ENCODE results near the gene RNASET2. TPM values are rescaled to one million over a fixed set of nuclear protein-coding genes. Genes with fewer than 3 reads are reported as not detected.
A peak's percentile ranks its signal among the peaks of the same experiment; 100 is the strongest.
"Not testable (repeated sequence)": the region's sequence is repeated elsewhere in the genome, so short reads cannot be mapped to it uniquely, and the experiment has no call there.

RNASET2 gene
- total and polyA plus RNA-seq, 3 donors from 2014 or later, result 44.5 to 56.1 (median 50.2) TPM

DNA sequence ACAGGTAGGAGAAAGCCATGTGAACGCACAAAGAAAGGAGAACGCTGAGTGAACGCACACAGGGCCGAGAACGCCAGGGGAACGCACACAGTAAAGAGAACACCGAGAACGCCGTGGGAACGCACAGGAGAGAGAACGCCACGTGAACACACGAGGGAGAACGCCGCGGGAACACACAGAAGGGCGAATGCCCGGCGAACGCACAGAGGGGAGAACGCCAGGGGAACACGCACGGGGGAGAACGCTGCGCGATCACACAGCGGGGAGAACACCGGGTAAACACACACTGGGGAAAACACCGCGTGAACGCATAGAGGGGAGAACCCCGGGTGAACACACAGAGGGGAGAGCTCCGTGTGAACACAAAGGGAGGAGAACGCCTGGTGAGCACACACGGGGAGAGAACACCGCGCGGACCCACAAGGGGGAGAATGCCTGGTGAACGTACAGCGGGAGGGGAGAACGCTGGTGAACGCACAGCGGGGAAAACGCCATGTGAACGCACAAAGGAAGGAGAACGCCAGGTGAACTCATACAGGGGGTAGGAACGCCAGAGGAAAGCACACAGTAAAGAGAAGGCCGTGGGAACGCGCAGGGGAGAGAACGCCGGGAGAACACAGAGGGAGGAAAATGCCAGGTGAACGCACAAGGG lies 55.3 kb downstream of the RNASET2 start:
- no peak for DNase-seq
- 70 to 71% methylated on average over 53 of the region's 53 CpGs for WGBS, 2 donors
- Histone ChIP-seq H3K4me1 (peaks cover 10% of the 10 kb centered on the region), H3K4me3 (peak overlapping the region; percentile 18 to 48), H3K9me3 (no peaks in the 10 kb centered on the region), H3K27ac (no peak overlapping the region), H3K27me3 (no peaks in the 10 kb centered on the region), H3K36me3 (ENCODE audit: low read depth, missing control alignments) (no peaks in the 10 kb centered on the region)
- intact Hi-C loops (cut with DNase I; ENCODE audit: low total_unique reads), result no loop called here
- TF ChIP-seq, protein P1, sequence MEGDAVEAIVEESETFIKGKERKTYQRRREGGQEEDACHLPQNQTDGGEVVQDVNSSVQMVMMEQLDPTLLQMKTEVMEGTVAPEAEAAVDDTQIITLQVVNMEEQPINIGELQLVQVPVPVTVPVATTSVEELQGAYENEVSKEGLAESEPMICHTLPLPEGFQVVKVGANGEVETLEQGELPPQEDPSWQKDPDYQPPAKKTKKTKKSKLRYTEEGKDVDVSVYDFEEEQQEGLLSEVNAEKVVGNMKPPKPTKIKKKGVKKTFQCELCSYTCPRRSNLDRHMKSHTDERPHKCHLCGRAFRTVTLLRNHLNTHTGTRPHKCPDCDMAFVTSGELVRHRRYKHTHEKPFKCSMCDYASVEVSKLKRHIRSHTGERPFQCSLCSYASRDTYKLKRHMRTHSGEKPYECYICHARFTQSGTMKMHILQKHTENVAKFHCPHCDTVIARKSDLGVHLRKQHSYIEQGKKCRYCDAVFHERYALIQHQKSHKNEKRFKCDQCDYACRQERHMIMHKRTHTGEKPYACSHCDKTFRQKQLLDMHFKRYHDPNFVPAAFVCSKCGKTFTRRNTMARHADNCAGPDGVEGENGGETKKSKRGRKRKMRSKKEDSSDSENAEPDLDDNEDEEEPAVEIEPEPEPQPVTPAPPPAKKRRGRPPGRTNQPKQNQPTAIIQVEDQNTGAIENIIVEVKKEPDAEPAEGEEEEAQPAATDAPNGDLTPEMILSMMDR (IDR thresholded peaks at IDR 0.05), result no peak
- no peak for TF ChIP-seq POLR2A (IDR thresholded peaks at IDR 0.05)

DNA sequence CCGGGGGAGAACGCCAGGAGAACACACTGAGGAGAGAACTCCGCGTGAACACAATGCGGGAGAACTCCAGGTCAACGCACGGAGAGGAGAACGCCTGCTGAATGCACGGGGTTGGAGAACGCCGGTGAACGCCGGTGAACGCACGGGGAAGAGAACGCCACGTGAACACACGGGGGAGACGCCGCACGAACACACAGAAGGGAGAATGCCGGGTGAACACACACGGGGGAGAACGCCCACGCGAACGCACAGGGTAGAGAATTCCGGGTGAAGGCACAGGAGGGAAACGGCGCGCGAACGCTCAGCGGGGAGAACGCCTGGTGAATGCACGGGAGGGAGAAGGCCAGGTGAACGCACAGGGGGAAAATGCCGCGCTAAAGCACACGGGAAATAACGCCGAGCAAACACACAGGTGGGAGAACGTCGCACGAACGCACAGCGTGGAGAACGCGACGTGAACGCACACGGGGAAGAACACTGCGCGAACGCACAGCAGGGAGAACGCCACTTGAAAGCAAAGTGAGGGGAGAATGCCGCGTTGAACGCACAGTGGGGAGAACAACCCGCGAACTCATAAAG lies 56.1 kb downstream of the RNASET2 start:
- Histone ChIP-seq H3K27ac (no peak overlapping the region), H3K36me3 (ENCODE audit: low read depth, missing control alignments) (no peaks in the 10 kb centered on the region), H3K27me3 (no peaks in the 10 kb centered on the region), H3K4me3 (peak overlapping the region; percentile 12 to 48), H3K4me1 (peaks cover 10% of the 10 kb centered on the region), H3K9me3 (no peaks in the 10 kb centered on the region)
- 61 to 73% methylated on average over 61 of the region's 61 CpGs for WGBS, 2 donors
- no peak for TF ChIP-seq POLR2A (IDR thresholded peaks at IDR 0.05)
- TF ChIP-seq, protein P1 (IDR thresholded peaks at IDR 0.05), result no peak
- no peak for DNase-seq
- intact Hi-C loops (cut with DNase I; ENCODE audit: low total_unique reads), result no loop called here

DNA sequence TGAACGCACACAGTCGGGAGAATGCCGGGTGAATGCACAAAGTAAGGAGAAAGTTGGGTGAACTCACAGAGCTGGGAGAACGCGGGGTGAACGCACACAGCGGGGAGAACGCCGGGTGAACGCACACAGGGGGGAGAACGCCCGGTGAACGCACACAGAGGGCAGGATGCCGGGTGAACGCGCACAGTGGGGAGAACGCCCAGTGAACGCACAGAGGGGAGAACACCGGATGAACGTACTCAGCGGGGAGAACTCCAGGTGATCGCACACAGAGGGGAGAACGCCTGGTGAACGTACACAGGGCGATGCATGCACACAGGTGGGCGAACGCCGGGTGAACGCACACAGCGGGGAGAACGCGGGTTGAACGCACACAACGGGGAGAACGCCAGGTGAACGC lies 57.4 kb downstream of the RNASET2 start:
- 67 to 85% methylated on average over 36 of the region's 36 CpGs for WGBS, 2 donors

DNA sequence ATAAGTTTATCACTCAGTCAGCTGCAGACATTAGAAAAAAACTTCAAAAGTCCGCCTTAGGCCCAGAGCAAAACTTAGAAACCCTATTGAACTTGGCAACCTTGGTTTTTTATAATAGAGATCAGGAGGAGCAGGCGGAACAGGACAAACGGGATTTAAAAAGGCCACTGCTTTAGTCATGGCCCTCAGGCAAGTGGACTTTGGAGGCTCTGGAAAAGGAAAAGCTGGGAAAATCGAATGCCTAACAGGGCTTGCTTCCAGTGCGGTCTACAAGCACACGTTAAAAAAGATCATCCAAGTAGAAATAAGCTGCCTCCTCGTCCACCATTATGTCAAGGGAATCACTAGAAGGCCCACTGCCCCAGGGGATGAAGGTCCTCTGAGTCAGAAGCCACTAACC lies 61.7 kb downstream of the RNASET2 start:
- H3K4me1 ChIP-seq; intact Hi-C loops (cut with DNase I; ENCODE audit: low total_unique reads); H3K4me3 ChIP-seq; H3K36me3 ChIP-seq (ENCODE audit: low read depth, missing control alignments); H3K9me3 ChIP-seq; DNase-seq; H3K27me3 ChIP-seq; H3K27ac ChIP-seq: not testable (repeated sequence)
- WGBS, 2 donors, result 90 to 92% methylated on average over 7 of the region's 7 CpGs

More for the DNA sequence above, 57.4 kb downstream of the RNASET2 start:
- Histone ChIP-seq H3K4me1 (peaks cover 2% of the 10 kb centered on the region), H3K9me3 (no peaks in the 10 kb centered on the region), H3K36me3 (ENCODE audit: low read depth, missing control alignments) (no peaks in the 10 kb centered on the region), H3K27ac (no peak overlapping the region), H3K27me3 (no peaks in the 10 kb centered on the region), H3K4me3 (peak overlapping the region in 1 of 2 donors; percentile 48)
- TF ChIP-seq, protein P1 (IDR thresholded peaks at IDR 0.05), result no peak
- no peak for TF ChIP-seq POLR2A (IDR thresholded peaks at IDR 0.05)
- no peak for DNase-seq
- intact Hi-C loops (cut with DNase I; ENCODE audit: low total_unique reads), result no loop called here

DNA sequence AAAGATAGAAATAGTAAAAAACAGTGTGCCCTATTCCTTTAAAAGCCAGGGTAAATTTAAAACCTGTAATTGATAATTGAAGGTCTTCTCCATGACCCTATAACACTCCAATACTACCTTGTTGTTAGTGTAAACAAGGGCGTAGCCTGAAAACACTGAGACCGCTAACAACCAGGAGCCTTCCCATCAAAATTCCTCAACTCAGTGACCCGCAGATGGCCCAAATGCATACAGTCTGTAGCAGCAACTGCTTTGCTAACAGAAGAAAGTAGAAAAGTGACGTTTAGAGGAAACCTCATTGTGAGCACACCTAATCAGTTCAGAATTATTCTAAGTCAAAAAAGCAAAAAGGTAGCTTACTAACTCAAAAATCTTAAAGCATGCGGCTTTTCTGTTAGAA lies 63.9 kb downstream of the RNASET2 start:
- DNase-seq; H3K9me3 ChIP-seq; H3K27ac ChIP-seq; H3K4me3 ChIP-seq; H3K4me1 ChIP-seq; H3K36me3 ChIP-seq (ENCODE audit: low read depth, missing control alignments); intact Hi-C loops (cut with DNase I; ENCODE audit: low total_unique reads); H3K27me3 ChIP-seq: not testable (repeated sequence)
- 68 to 75% methylated on average over 5 of the region's 5 CpGs for WGBS, 2 donors

DNA sequence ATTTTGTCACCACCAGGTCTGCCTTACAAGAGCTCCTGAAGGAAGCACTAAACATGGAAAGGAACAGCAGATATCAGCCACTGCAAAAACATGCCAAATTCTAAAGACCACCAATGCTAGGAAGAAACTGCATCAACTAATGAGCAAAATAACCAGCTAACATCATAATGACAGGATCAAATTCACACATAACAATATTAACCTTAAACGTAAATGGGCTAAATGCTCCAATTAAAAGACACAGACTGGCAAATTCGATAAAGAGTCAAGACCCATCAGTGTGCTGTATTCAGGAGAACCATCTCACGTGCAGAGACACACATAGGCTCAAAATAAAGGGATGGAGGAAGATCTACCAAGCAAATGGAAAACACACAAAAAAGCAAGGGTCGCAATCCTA lies 69.6 kb downstream of the RNASET2 start:
- not testable (repeated sequence) for H3K4me3 ChIP-seq

DNA sequence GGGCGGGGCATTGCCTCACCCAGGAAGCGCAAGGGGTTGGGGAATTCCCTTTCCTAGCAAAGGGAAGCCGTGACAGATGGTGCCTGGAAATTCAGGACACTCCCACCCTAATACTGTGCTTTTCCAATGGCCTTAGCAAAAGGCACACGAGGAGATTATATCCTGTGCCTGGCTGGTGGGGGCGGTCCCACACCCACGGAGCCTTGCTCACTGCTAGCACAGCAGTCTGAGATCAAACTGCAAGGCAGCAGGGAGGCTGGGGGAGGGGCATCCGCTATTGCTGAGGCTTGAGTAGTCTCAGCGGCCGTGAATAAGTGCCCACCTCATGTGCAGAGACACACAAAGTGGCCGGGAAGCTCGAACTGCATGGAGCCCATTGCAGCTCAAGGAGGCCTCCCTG lies 71.4 kb downstream of the RNASET2 start:
- H3K4me3 ChIP-seq; H3K4me1 ChIP-seq; H3K27me3 ChIP-seq; H3K36me3 ChIP-seq (ENCODE audit: low read depth, missing control alignments); H3K27ac ChIP-seq; H3K9me3 ChIP-seq; DNase-seq; intact Hi-C loops (cut with DNase I; ENCODE audit: low total_unique reads): not testable (repeated sequence)
- WGBS, 2 donors, result 69 to 87% methylated on average over 3 to 11 of the region's 11 CpGs

More for the DNA sequence above, 69.6 kb downstream of the RNASET2 start:
- H3K27ac ChIP-seq; H3K27me3 ChIP-seq; H3K9me3 ChIP-seq; intact Hi-C loops (cut with DNase I; ENCODE audit: low total_unique reads); H3K36me3 ChIP-seq (ENCODE audit: low read depth, missing control alignments); DNase-seq; H3K4me1 ChIP-seq: not testable (repeated sequence)
- 81 to 87% methylated on average over 4 of the region's 4 CpGs for WGBS, 2 donors

All from testis (tissue), 3 donors.